ENCODE data around the gene BLVRB.

- TF ChIP-seq CTCF (IDR thresholded peaks at IDR 0.05), result no peak
- no peak for TF ChIP-seq SIN3A (IDR thresholded peaks at IDR 0.05; ENCODE audit: borderline replicate concordance, insufficient read depth, low read depth, low read length)
- TF ChIP-seq POLR2AphosphoS5 (IDR thresholded peaks at IDR 0.05; ENCODE audit: low read depth, low read length), result no peak
Measured at GRCh38 chr19:40493778-40494177, 28.2 kb upstream of the BLVRB start.
